Endometrial microvascular endothelial cells (primary cell): Measurements from ENCODE around the gene IP6K3. TPM values are rescaled to one million over a fixed set of nuclear protein-coding genes. Genes with fewer than 3 reads are reported as not detected.

ENCODE experiments used
- in situ Hi-C: cut with HindIII; loops from 2 replicates; pipeline ENCODE4 v1.10.0; 2017; ENCODE audit warnings: low sequenced_read_pairs, low pct_unique_long_range_greater_than_20kb; ENCODE audit errors: inconsistent ontology term
- total RNA-seq: library from RNA; depleted of rRNA; stranded (reverse); fragments of >200 nt; gene quantifications from one replicate; pipeline ENCODE4 v1.2.3, GENCODE V29; 2015; ENCODE audit errors: inconsistent ontology term

IP6K3 gene
- total RNA-seq, 1 donor from 2014 or later = not detected

GRCh38 chr6:33696548-33697518, 49.9 kb downstream of the IP6K3 start:
- in situ Hi-C loops = no loop called here

GRCh38 chr6:33696076-33696475, 50.6 kb downstream of the IP6K3 start:
- in situ Hi-C loops = no loop called here

- in situ Hi-C loops = no loop called here
Measured at GRCh38 chr6:33695451-33695887, 51.2 kb downstream of the IP6K3 start.

GRCh38 chr6:33694977-33695376, 51.7 kb downstream of the IP6K3 start:
- in situ Hi-C loops = no loop called here

GRCh38 chr6:33694401-33694931, 52.2 kb downstream of the IP6K3 start:
- in situ Hi-C loops = no loop called here

- in situ Hi-C loops = no loop called here
Measured at GRCh38 chr6:33693186-33694105, 53.3 kb downstream of the IP6K3 start.

- in situ Hi-C loops = no loop called here
Measured at GRCh38 chr6:33692760-33693158, 53.9 kb downstream of the IP6K3 start.

- in situ Hi-C loops = no loop called here
Measured at GRCh38 chr6:33692078-33692759, 54.5 kb downstream of the IP6K3 start.

- in situ Hi-C loops = no loop called here
Measured at GRCh38 chr6:33691456-33692077, 55.1 kb downstream of the IP6K3 start.

GRCh38 chr6:33690766-33691165, 55.9 kb downstream of the IP6K3 start:
- in situ Hi-C loops = no loop called here

GRCh38 chr6:33689879-33690278, 56.8 kb downstream of the IP6K3 start:
- in situ Hi-C loops = no loop called here

- in situ Hi-C loops = no loop called here
Measured at GRCh38 chr6:33689148-33689494, 57.6 kb downstream of the IP6K3 start.

GRCh38 chr6:33688451-33689147, 58.1 kb downstream of the IP6K3 start:
- in situ Hi-C loops = no loop called here

GRCh38 chr6:33688006-33688405, 58.7 kb downstream of the IP6K3 start:
- in situ Hi-C loops = no loop called here

GRCh38 chr6:33686981-33687975, 59.4 kb downstream of the IP6K3 start:
- in situ Hi-C loops = no loop called here

- in situ Hi-C loops = no loop called here
Measured at GRCh38 chr6:33686225-33686924, 60.3 kb downstream of the IP6K3 start.
